Pancreas (tissue), 10 donors: ENCODE data around the gene IFT57. TPM values are rescaled to one million over a fixed set of nuclear protein-coding genes. Genes with fewer than 3 reads are reported as not detected.
A peak's percentile ranks its signal among the peaks of the same experiment; 100 is the strongest.
"Not testable (repeated sequence)": the region's sequence is repeated elsewhere in the genome, so short reads cannot be mapped to it uniquely, and the experiment has no call there.

Experiments
- ATAC-seq, 4 donors: fragments of 200-7000 bp; cut with Tn5 transposase; one replicate each; pipeline versions ENCODE4 v1.8.0 to v1.9.1; 2020; ENCODE audit warnings: mild to moderate bottlenecking in 4 of 4, moderate library complexity in 4 of 4
- DNase-seq, 6 donors: peaks; one replicate each; pipeline ENCODE4 v3.0.0-alpha.2; 2020
- FAIRE-seq: peaks from 2 replicates; lab custom pipeline; 2012; peaks lifted over from hg19 to GRCh38; lab: Jason Lieb, UNC
- H3K27ac ChIP-seq, 4 donors: fragments of 200-600 bp; sonication (generic); 1 replicate in 3 of 4; 2 replicates in 1 of 4; pipeline versions ENCODE4 v1.5.0 to v1.8.0; 2020
- H3K27me3 ChIP-seq, 4 donors: fragments of 200-600 bp; one replicate each; pipeline ENCODE4 v1.8.0; 2021
- H3K36me3 ChIP-seq, 3 donors: fragments of 200-600 bp; sonication (generic) in 1 of 3; one replicate each; pipeline versions ENCODE4 v1.5.0 to v1.8.0; 2020 to 2021
- H3K4me1 ChIP-seq, 3 donors: fragments of 200-600 bp; one replicate each; pipeline ENCODE4 v1.8.0; 2021
- H3K4me3 ChIP-seq, 4 donors: fragments of 200-600 bp; sonication (generic) in 2 of 4; one replicate each; pipeline versions ENCODE4 v1.5.0 to v1.8.0; 2020 to 2021
- H3K9me3 ChIP-seq, 4 donors: fragments of 200-600 bp; one replicate each; pipeline ENCODE4 v1.8.0; 2021
- CTCF ChIP-seq, 4 donors: fragments of 200-600 bp; sonication (generic) in 3 of 4; IDR thresholded peaks; one replicate each; pipeline versions ENCODE4 v1.5.0 to v1.8.0; 2021; ENCODE audit warnings: antibody characterized with exemption in 4 of 4
- WGBS, 2 donors: extraction: QIAGEN DNeasy Blood & Tissue Kit; methylation state at CpG; one replicate each; pipeline ENCODE4 v1.1.7; 2013; 5-methylcytosine and 5-hydroxymethylcytosine counted together
- intact Hi-C, 3 donors: fragments of 100-400 bp; cut with DNase I; formaldehyde crosslinking; loops; one replicate each; pipeline versions ENCODE4 v1.11.1 to v1.14.2; 2022
- polyA plus RNA-seq, 2 donors: library from polyadenylated mRNA; stranded (reverse); fragments of 200-250 nt; gene quantifications; one replicate each; pipeline ENCODE4 v1.2.3, GENCODE V29; 2013
- total RNA-seq, 6 donors: library from RNA; stranded (reverse); fragmentation: NEBNext Ultra II Directional in 4 of 6; extraction: Animal tissue kit (Norgen Biotek cat#: 25700) in 4 of 6; gene quantifications; one replicate each; pipeline versions ENCODE4 v1.2.1 to v1.2.4, GENCODE V29; 2021 to 2023
- donor health status: healthy with polysubstance abuse.
- donor health status: DM: no; HTN: no; CAD: no; lungs with moderate emphysema.
- donor health status: DM: no; HTN: no; CAD: no.
- donor health status: control.
- donor health status: control.
- donor health status: Bipolar disorder and iron deficiency.
- donor health status: DM: yes; HTN: yes; CAD: no.
- donor health status: DM: no; HTN: no; CAD: no.
- donor health status: DM: no; HTN: no; CAD: no.
- donor health status: DM: yes; HTN: yes; CAD: no.

Gene IFT57
- total and polyA plus RNA-seq, 8 donors: 10.4 to 40.2 (median 30.3) TPM

GRCh38 chr3:108156312-108156853, 65.8 kb downstream of the IFT57 start:
- Histone ChIP-seq H3K27me3 (no peaks in the 10 kb centered on the region), H3K4me3 (no peak overlapping the region), H3K4me1 (no peaks in the 10 kb centered on the region), H3K9me3 (no peaks in the 10 kb centered on the region), H3K27ac (no peak overlapping the region), H3K36me3 (no peaks in the 10 kb centered on the region)
- TF ChIP-seq CTCF (IDR thresholded peaks at IDR 0.05): no peak
- DNase-seq (no peak), FAIRE-seq (no peak), ATAC-seq (no peak)
- WGBS, 2 donors: 86 to 89% methylated on average over 4 of the region's 4 CpGs
- intact Hi-C loops: no loop called here

GRCh38 chr3:108155642-108156041, 66.6 kb downstream of the IFT57 start:
- FAIRE-seq, H3K27ac ChIP-seq, H3K4me1 ChIP-seq, ATAC-seq, H3K9me3 ChIP-seq, H3K36me3 ChIP-seq, H3K27me3 ChIP-seq, intact Hi-C loops, H3K4me3 ChIP-seq, DNase-seq: not testable (repeated sequence)
- WGBS, 2 donors: 67 to 86% methylated on average over 4 of the region's 4 CpGs

- H3K4me1 ChIP-seq: no peaks in the 10 kb centered on the region
- FAIRE-seq (no peak), ATAC-seq (peak; percentile 65 to 81 (median 76)), DNase-seq (peak in 4 of 6 donors; percentile 27 to 57 (median 32))
- no peaks in the 10 kb centered on the region for H3K9me3 ChIP-seq
- intact Hi-C loops: no loop called here
- peak overlapping the region in 1 of 4 donors; percentile 16 for H3K27ac ChIP-seq
- TF ChIP-seq CTCF (IDR thresholded peaks at IDR 0.05): peak in 2 of 4 donors; percentile 12 to 16
- no peaks in the 10 kb centered on the region for H3K27me3 ChIP-seq
- H3K36me3 ChIP-seq: no peaks in the 10 kb centered on the region
- H3K4me3 ChIP-seq: no peak overlapping the region
- 60 to 66% methylated on average over 7 of the region's 7 CpGs for WGBS, 2 donors
Measured at GRCh38 chr3:108153451-108153981, 68.7 kb downstream of the IFT57 start.

- Histone ChIP-seq H3K9me3 (no peaks in the 10 kb centered on the region), H3K36me3 (no peaks in the 10 kb centered on the region), H3K4me3 (no peak overlapping the region), H3K4me1 (no peaks in the 10 kb centered on the region), H3K27ac (no peak overlapping the region), H3K27me3 (no peaks in the 10 kb centered on the region)
- TF ChIP-seq CTCF (IDR thresholded peaks at IDR 0.05): no peak
- intact Hi-C loops: no loop called here
- no peak for ATAC-seq
- no peak for DNase-seq
- WGBS, 2 donors: 78 to 85% methylated on average over 3 of the region's 3 CpGs
- no peak for FAIRE-seq
Measured at GRCh38 chr3:108152274-108152673, 70.0 kb downstream of the IFT57 start.

- 69 to 72% methylated on average over 10 of the region's 10 CpGs for WGBS, 2 donors
- no peaks in the 10 kb centered on the region for H3K36me3 ChIP-seq
- no peak overlapping the region for H3K4me3 ChIP-seq
- DNase-seq (no peak), FAIRE-seq (no peak), ATAC-seq (no peak)
- TF ChIP-seq CTCF (IDR thresholded peaks at IDR 0.05): no peak
- no peaks in the 10 kb centered on the region for H3K9me3 ChIP-seq
- no peak overlapping the region for H3K27ac ChIP-seq
- H3K4me1 ChIP-seq: no peaks in the 10 kb centered on the region
- intact Hi-C loops: no loop called here
- no peaks in the 10 kb centered on the region for H3K27me3 ChIP-seq
Measured at GRCh38 chr3:108150200-108150599, 72.0 kb downstream of the IFT57 start.
